Fibroblast of the aortic adventitia (primary cell): ENCODE measurements around the gene FAIM2. TPM values are rescaled to one million over a fixed set of nuclear protein-coding genes. Genes with fewer than 3 reads are reported as not detected.
"Not testable (repeated sequence)": the region's sequence is repeated elsewhere in the genome, so short reads cannot be mapped to it uniquely, and the experiment has no call there.

ENCODE experiments used
- DNase-seq: peaks from one replicate; pipeline ENCODE4 v3.0.0-alpha.2; 2010; ENCODE audit warnings: low read depth
- H3K4me3 ChIP-seq: 2 replicates; pipeline ENCODE4 v1.5.1; 2011; ENCODE audit warnings: low read depth, mild to moderate bottlenecking, control low read depth, low read length, moderate library complexity
- CTCF ChIP-seq: IDR thresholded peaks from 2 replicates; pipeline ENCODE4 v1.5.1; 2011; ENCODE audit warnings: mild to moderate bottlenecking, low read length, control low read depth, inconsistent platforms; ENCODE audit not compliant: insufficient read depth
- total RNA-seq: library from RNA; depleted of rRNA; stranded (reverse); fragments of >200 nt; gene quantifications from 2 replicates; pipeline ENCODE4 v1.2.3, GENCODE V29; 2012; ENCODE audit warnings: low replicate concordance

The FAIM2 gene
- total RNA-seq, 1 donor = 12.9 TPM

GRCh38 chr12:49874142-49874897 is 29.4 kb downstream of the FAIM2 start:
- DNase-seq = no peak
- no peak overlapping the region for H3K4me3 ChIP-seq
- no peak for TF ChIP-seq CTCF

GRCh38 chr12:49873361-49873934 is 30.3 kb downstream of the FAIM2 start:
- peak; percentile 87 for DNase-seq
- TF ChIP-seq CTCF = no peak
- H3K4me3 ChIP-seq = no peak overlapping the region

GRCh38 chr12:49872781-49873181 is 30.9 kb downstream of the FAIM2 start:
- H3K4me3 ChIP-seq = no peak overlapping the region
- no peak for TF ChIP-seq CTCF
- DNase-seq = peak; percentile 41

- DNase-seq = no peak
- H3K4me3 ChIP-seq = no peak overlapping the region
- no peak for TF ChIP-seq CTCF
Observed at GRCh38 chr12:49872381-49872780, 31.3 kb downstream of the FAIM2 start.

- not testable (repeated sequence) for H3K4me3 ChIP-seq
- peak; percentile 26 for DNase-seq
Observed at GRCh38 chr12:49871811-49872251, 31.9 kb downstream of the FAIM2 start.

- H3K4me3 ChIP-seq = no peak overlapping the region
- TF ChIP-seq CTCF = no peak
- no peak for DNase-seq
Observed at GRCh38 chr12:49871263-49871561, 32.5 kb downstream of the FAIM2 start.

- TF ChIP-seq CTCF = no peak
- H3K4me3 ChIP-seq = no peak overlapping the region
- DNase-seq = no peak
Observed at GRCh38 chr12:49870501-49871262, 33.0 kb downstream of the FAIM2 start.
